SHP77 (cell line): ENCODE results near the gene MARK3.
"Not testable (repeated sequence)": the region's sequence is repeated elsewhere in the genome, so short reads cannot be mapped to it uniquely, and the experiment has no call there.

Experiments used
- DNase-seq, 2 experiments: peaks; one replicate each; lab custom pipeline; 2025; lab: John Stamatoyannopoulos, UW

The MARK3 gene

DNA sequence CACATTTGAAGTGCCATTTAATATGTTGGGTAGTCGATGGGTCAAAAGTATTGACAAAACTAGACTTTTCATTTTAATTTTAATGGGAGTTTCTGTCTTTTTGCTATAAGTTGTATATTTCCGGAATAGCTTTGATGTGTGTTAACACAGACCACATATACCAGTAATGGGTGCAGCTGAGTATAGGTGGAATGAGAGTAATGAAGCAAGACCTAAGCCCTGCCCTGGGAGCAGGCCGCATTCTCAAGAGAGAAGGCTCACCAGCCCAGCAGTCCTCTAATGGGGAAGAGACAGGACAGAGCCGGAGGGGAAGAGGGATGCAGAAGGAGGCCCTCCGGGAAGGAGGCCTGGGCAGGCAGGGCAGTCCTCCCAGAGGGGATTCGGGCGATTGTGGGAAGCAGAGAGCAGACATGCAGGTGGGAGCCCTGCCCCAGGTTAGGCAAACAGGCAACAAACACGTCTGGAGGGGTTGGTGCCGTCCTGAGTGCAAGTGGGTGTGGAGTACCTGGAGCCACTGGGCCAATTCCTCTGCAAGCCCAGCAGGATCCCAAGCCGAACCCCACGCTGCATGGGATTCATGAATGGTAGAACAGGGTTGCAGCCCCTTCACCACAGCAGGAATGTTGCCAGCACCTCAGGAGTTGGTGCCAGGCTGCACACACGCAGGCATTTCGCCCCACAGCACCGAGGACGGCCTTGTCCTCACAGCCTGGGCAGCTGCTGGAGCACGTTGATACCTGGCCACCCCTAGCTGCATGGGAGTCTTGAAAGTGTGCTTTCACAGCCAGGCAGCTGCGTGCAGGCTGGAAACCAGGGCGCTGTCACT, 129.6 kb downstream of the MARK3 start:
- no peak for DNase-seq

DNA sequence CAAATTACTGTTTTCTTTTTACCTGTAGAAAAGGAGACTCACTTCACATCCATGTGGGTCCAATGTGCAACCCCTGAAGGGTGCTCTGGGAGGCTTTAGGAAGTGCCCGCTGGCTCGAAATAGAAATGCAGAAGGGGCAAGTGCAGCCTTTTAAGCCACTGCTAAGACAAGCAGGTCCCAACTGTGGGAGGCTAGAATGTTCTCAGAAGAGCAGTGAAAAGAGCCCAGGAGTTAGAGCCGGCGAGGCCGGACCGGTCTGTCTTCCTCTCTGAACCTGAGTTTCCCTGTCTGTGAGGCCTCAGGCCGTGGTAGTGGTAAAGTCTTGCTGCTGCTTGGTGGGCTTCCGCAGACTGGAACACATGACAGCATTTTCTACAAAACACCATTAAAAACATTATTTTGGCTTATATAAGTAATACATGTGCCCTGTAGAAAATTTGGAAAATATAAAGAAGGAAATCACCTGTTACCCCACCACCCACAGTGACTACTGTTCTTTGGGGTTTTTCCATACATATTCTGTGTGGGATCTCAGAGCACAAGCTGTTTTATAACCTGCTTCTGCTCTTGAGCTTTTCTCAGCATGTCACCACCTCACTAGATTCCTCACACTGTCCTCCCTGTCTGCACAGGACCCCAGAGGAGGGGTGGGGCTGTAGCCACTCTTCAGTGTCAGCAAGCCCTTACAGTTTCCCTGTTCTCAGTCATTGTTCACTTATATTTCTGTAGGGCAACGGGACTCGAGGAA, 131.4 kb downstream of the MARK3 start:
- no peak for DNase-seq

GRCh38 chr14:103517174-103517566, 132.0 kb downstream of the MARK3 start:
- DNase-seq, result no peak

DNA sequence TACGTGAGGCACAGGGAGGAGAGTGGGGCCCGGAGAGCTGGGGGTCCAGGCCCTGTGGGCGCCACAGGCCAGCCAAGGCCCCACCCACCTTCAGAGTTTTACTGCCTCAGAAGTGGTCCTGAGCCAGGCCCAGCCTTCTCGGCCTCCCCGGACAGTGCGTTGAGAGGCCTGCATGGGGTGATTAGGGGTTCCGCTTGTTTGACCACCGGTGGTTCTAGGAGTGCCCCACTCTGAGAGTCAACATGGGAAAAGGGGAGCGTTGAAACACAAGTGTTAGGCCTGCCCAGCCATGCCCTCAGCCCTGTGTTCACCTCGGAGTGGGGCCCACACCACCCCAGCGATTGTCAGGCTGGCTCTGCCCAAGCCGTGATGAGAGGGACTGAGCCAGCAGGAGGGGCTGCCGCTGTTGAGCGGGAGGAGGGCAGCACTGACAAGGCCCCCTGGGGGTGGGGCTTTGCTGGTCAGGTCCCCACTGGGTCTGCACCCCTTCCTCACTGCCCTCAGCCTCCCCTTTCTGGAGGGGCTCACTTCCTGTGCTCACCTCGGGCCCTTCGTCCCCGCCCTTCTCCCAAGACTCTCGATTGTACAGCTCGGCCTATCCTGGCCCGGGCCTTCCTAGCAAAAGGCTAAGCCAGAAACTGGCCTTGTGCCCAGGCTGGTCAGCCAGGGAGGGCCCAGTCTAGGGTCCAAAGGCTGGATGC, 132.7 kb downstream of the MARK3 start:
- no peak for DNase-seq

DNA sequence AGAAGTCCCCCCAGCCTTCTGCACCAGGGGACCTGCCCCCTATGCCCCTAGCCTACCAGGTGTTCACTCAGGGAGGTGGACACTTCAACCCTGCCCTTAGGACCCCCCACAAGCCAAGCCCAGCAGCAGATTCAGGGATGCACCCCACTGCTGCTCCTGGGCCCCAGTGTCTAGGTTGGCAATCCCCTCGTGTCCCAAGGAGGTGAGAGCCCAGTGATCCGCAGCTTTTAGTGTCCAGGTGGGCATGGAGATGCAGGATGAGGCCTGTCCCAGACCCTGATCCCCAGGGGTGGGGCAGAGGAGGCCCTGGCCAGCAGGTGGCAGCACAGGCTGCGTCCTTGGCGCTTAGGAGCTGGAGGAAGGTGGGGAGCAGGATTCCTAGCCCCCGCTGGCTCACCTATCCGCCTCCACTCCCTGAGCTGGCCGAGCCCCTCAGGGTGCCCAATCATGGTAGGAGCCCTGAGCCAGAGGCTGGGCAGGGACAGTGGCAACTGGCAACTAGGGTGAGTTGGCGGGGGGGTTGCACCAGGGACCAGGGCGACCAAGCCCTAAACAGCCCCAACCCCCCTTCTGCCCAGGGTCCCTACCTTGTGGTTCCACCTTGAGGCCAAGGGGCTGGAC, 133.3 kb downstream of the MARK3 start:
- DNase-seq, result peak in 1 of 2 experiments; percentile 36

GRCh38 chr14:103519043-103519836, 134.0 kb downstream of the MARK3 start:
- DNase-seq, result no peak

DNA sequence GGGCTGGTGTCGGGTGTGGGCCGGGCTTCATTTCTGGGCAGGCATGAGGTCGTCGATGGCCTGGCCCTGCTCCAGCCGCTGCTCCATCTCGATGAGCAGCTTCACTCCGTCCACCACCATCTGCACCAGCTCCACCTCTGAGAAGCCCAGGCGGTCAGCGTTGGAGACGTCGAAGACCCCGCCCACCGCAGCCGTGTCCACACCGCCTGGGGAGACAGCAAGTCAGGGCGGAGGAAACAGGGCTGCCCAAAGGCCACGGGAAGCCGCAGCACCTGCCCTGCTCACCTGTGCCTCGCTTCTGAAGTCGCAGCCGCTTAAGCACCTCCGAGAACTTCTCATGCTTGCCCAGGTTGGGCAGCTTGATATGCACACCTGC, 134.6 kb downstream of the MARK3 start:
- DNase-seq, result no peak

DNA sequence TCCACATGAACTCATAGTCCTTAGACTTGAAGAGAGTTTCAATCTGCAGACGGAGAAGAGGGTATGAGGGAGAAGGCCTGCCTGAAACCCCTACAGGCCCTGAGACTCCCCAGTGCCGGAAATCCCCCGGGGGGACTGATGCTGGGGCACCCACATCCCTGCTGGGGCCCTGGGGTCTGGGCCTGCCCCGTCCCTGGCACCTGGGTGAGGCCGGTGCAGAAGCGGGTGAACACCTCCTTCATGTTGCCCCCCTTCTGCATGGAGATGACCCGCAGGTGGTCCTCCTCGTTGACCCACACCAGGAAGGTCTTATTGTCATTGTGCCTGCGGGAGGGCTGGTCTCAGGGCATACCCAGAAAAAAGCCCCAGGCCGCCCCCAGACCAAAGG, 135.0 kb downstream of the MARK3 start:
- no peak for DNase-seq

DNA sequence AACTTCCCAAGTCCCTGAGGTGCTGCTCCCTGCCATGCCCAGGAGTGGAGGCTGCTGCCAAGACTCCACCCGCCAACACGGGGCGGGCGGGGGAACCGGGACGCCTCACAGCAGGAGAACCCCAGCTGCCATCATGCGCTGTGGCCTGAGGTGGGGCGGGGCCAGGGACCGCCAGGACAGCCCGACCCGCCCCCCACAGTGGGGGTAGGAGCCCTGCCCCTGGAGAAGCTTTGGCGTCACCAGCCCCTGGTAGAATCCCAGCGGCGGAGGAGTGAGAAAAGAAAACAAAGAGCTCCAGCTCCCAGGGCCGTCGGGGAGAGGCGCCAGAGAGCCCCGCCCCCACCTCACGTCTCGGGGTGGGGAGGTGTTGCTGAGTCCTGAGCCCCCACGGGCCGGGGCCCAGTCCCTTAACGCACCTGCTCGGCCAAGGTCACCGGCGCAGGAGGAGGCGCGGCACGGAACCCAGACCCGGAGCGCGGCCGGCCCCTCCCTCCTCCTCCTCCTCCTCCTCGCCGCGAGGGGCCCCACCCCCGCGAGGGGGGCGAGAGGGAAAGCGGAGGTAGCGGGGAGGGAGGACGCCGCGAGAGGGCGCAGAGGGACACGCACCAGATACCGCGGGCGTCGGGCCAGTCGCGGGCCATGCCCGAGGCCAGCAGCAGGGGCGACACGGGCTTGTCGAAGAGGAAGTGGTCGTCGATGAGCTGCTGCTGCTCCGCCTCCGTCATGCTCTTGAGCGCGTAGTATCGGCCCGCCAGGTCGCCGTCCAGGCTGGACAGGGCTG, 135.6 kb downstream of the MARK3 start:
- DNase-seq, result peak; percentile 48 to 76

GRCh38 chr14:103521438-103521950, 136.3 kb downstream of the MARK3 start:
- DNase-seq, result no peak

- DNase-seq, result no peak
Observed at GRCh38 chr14:103521951-103522563, 136.8 kb downstream of the MARK3 start.

- peak; percentile 59 to 82 for DNase-seq
Observed at GRCh38 chr14:103522649-103523574, 137.7 kb downstream of the MARK3 start, which contains the start of gene CKB. CKB (minus strand) TSS chr14:103522830; CDS start chr14:103522493, 337 bp downstream.

- DNase-seq, result no peak
Observed at GRCh38 chr14:103523575-103523954, 138.3 kb downstream of the MARK3 start.

GRCh38 chr14:103524002-103524935, 139.1 kb downstream of the MARK3 start:
- DNase-seq, result peak in 1 of 2 experiments; percentile 41

DNA sequence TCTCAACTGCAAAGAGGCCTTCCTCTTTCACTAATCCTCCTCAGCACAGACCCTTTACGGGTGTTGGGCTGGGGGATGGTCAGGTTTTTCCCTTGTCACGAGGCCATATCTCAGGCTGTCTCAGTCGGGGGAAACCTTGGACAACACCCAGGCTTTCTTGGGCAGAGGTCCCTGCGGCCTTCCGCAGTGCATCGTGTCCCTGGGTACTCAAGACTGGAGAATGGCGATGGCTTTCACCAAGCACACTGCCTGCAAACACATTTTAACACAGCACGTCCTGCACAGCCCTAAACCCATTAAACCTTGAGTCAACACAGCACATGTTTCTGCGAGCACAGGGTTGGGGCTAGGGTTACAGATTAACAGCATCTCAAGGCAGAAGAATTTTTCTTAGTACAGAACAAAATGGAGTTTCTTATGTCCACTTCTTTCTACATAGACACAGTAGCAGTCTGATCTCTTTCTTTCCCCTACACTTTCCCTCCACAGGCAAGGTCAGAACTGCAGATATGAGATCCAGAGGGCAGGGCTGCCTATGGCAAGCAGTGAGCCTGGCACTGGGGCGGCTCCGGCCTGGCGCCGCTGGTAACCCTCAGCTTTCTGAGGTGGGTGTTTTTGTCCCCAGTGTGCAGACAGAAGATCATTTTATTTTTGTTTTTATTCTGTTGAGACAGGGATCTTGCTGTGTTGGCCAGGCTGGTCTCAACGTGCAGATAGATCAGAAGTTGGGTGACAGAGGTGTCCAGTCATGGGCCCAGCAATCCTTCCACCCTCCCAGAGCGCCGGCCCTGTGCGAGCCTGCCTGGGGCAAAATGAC, 140.4 kb downstream of the MARK3 start:
- not testable (repeated sequence) for DNase-seq

GRCh38 chr14:103526247-103526913, 141.2 kb downstream of the MARK3 start:
- DNase-seq, result no peak
